Stomach (tissue), 9 donors: ENCODE data around the gene ENPP1. TPM values are rescaled to one million over a fixed set of nuclear protein-coding genes. Genes with fewer than 3 reads are reported as not detected.

ENCODE experiments used
- DNase-seq, 2 donors: peaks; one replicate each; pipeline versions ENCODE4 v3.0.0 to v3.0.0-alpha.2; 2013 to 2019
- H3K27ac ChIP-seq, 5 donors: fragments of 200-600 bp in 4 of 5; sonication (generic) in 4 of 5; one replicate each; pipeline ENCODE4 v1.5.1; 2013 to 2019; ENCODE audit warnings: mild to moderate bottlenecking in 1 of 5, moderate library complexity in 1 of 5
- H3K27me3 ChIP-seq, 3 donors: fragments of 200-600 bp; sonication (generic); one replicate each; pipeline ENCODE4 v1.5.1; 2017 to 2019; ENCODE audit warnings: mixed run types in 1 of 3
- H3K36me3 ChIP-seq, 4 donors: fragments of 200-600 bp; sonication (generic); 1 replicate in 3 of 4; 2 replicates in 1 of 4; pipeline ENCODE4 v1.5.1; 2016 to 2019
- H3K4me1 ChIP-seq, 4 donors: fragments of 200-600 bp; sonication (generic); one replicate each; pipeline ENCODE4 v1.5.1; 2016 to 2019
- H3K4me3 ChIP-seq, 4 donors: fragments of 200-600 bp; sonication (generic) in 3 of 4; one replicate each; pipeline ENCODE4 v1.5.1; 2016 to 2019; ENCODE audit warnings: mild to moderate bottlenecking in 1 of 4
- H3K9me3 ChIP-seq, 4 donors: fragments of 200-600 bp; sonication (generic); one replicate each; pipeline ENCODE4 v1.5.1; 2016 to 2019
- CTCF ChIP-seq, 7 experiments: fragments of 450-650 bp in 4 of 7; fragments of 200-600 bp in 3 of 7; sonication (generic) in 3 of 7; IDR thresholded peaks; one replicate each; pipeline ENCODE4 v1.5.1; 2016 to 2019; ENCODE audit warnings: antibody characterized with exemption in 7 of 7, control low read depth in 2 of 7, mild to moderate bottlenecking in 1 of 7
- EP300 ChIP-seq: sonication (generic); formaldehyde crosslinking; IDR thresholded peaks from one replicate; pipeline ENCODE4 v1.6.1; 2017; ENCODE audit warnings: antibody characterized with exemption
- POLR2A ChIP-seq, 4 donors: fragments of 450-650 bp; IDR thresholded peaks; one replicate each; pipeline ENCODE4 v1.6.1; 2016; ENCODE audit warnings: antibody characterized with exemption in 4 of 4, control low read depth in 2 of 4, mild to moderate bottlenecking in 1 of 4, moderate library complexity in 1 of 4
- POLR2AphosphoS5 ChIP-seq, 3 donors: sonication (generic); formaldehyde crosslinking; IDR thresholded peaks; one replicate each; pipeline ENCODE4 v1.6.1; 2016; ENCODE audit warnings: antibody characterized with exemption in 3 of 3
- WGBS, 5 donors: extraction: QIAGEN DNeasy Blood & Tissue Kit in 3 of 5; methylation state at CpG; one replicate each; pipeline versions ENCODE4 v1.1.5 to v1.1.7; 2013 to 2018; 5-methylcytosine and 5-hydroxymethylcytosine counted together
- intact Hi-C: fragments of 100-400 bp; cut with DNase I; formaldehyde crosslinking; loops from one replicate; pipeline ENCODE4 v1.15.1; 2023; ENCODE audit warnings: low total_unique reads
- polyA plus RNA-seq, 3 donors: library from polyadenylated mRNA; stranded (reverse); fragments of 200-250 nt; gene quantifications; one replicate each; pipeline ENCODE4 v1.2.3, GENCODE V29; 2013
- total RNA-seq, 5 donors: library from RNA; depleted of rRNA; stranded (reverse); fragments of >200 nt; gene quantifications; one replicate each; pipeline versions ENCODE4 v1.1.0 to v1.2.3, GENCODE V29; 2014 to 2016
- donor health status: healthy with polysubstance abuse.
- donor health status: Bipolar disorder and iron deficiency.
- donor health status: healthy.

Gene ENPP1
- total and polyA plus RNA-seq, 8 donors: 0.31 to 42.0 (median 7.0) TPM

DNA sequence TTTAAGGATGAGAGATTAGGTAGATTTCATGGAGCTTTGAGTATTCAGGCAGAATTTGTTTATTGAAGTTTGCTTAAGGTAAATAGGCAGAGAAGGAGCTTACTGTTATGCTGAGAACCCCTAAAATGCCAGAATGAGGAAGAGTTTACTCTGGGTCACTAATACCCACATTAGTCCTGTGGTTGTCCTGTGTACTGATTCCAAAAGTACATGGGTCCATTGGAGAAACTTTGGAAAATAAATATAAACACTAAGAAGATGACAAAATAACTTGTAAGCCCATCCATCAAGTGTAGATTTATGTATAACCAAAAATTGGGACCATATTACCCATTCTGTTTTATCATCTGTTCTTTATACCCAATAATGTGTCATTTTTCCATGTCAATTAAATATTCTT is 31.6 kb downstream of the ENPP1 start:
- intact Hi-C loops: no loop called here
- Histone ChIP-seq H3K9me3 (no peaks in the 10 kb centered on the region), H3K4me3 (no peak overlapping the region), H3K27me3 (no peaks in the 10 kb centered on the region), H3K4me1 (peaks cover 0 to 14% (median 3%) of the 10 kb centered on the region in 4 donors), H3K27ac (no peak overlapping the region), H3K36me3 (no peaks in the 10 kb centered on the region)
- TF ChIP-seq EP300 (no peak), CTCF (IDR thresholded peaks at IDR 0.05) (no peak), POLR2AphosphoS5 (IDR thresholded peaks at IDR 0.05) (no peak), POLR2A (IDR thresholded peaks at IDR 0.05) (no peak)
- DNase-seq: no peak

DNA sequence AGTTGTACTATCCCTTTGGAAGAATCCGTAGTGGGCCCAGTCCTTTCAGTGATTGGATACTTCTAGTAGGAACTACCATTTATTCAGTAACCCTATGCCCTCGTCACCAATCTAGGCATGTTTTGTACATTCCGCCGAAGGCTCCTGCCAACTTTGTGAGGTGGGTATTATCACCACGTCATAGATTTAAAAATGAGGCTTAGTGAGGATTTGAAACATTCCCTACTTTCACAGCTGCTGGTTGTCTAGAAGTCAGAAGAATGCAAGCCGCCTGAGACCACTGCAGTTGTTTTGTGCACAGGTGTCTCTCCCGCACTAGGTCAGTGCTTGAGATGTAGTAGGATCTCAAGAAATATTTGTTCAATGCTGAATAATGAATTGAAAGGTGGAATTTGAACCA is 32.6 kb downstream of the ENPP1 start:
- H3K4me3 ChIP-seq: no peak overlapping the region
- no peaks in the 10 kb centered on the region for H3K9me3 ChIP-seq
- no peaks in the 10 kb centered on the region for H3K36me3 ChIP-seq
- WGBS, 5 donors: 87 to 97% (median 90%) methylated on average over 7 of the region's 7 CpGs
- peaks cover 0 to 14% (median 3%) of the 10 kb centered on the region in 4 donors for H3K4me1 ChIP-seq
- H3K27me3 ChIP-seq: no peaks in the 10 kb centered on the region
- no peak for DNase-seq
- H3K27ac ChIP-seq: no peak overlapping the region
- no peak for TF ChIP-seq CTCF (IDR thresholded peaks at IDR 0.05)
- no peak for TF ChIP-seq POLR2A (IDR thresholded peaks at IDR 0.05)
- intact Hi-C loops: no loop called here

DNA sequence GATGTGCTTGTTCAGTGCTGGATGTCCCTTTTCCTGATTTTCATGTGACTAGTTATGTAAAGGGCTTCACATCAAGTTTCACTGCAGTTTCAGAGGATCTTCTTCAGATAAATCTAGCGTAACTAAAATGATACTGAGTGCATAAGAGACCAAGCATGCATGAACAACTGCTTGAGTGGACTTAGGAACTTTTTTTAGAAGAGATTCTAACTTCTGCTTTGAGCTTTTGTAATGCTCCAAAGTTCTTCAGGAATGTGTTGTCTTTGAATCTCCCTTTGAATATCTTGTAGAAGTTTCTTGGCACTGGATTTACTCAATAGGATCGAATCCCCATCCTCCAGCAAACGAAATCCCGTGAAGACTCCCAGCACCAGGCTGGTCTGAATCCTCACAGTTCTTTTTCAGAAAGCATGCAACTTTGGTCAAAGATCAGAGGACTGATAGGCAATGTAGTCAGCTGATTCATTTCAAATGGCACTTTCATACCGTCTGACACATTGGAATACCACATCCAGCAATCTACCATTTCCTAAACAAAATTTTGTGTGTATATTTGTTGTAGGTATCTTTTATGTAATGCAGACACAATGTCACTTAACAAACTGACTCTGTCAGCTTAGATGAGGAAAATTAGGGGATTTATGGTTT is 33.2 kb downstream of the ENPP1 start:
- Histone ChIP-seq H3K27me3 (no peaks in the 10 kb centered on the region), H3K36me3 (no peaks in the 10 kb centered on the region), H3K4me1 (peaks cover 0 to 13% (median 3%) of the 10 kb centered on the region in 4 donors), H3K9me3 (no peaks in the 10 kb centered on the region), H3K4me3 (no peak overlapping the region), H3K27ac (no peak overlapping the region)
- intact Hi-C loops: no loop called here
- 83 to 92% (median 89%) methylated on average over 5 of the region's 5 CpGs for WGBS, 5 donors
- no peak for DNase-seq
- TF ChIP-seq CTCF (IDR thresholded peaks at IDR 0.05): no peak
- no peak for TF ChIP-seq EP300
- no peak for TF ChIP-seq POLR2A (IDR thresholded peaks at IDR 0.05)
- TF ChIP-seq POLR2AphosphoS5 (IDR thresholded peaks at IDR 0.05): no peak

- intact Hi-C loops: no loop called here
- no peak overlapping the region for H3K4me3 ChIP-seq
- 90 to 100% (median 92%) methylated on average over 2 of the region's 2 CpGs for WGBS, 5 donors
- no peaks in the 10 kb centered on the region for H3K27me3 ChIP-seq
- no peak for DNase-seq
- peaks cover 0 to 4% (median 0%) of the 10 kb centered on the region in 4 donors for H3K4me1 ChIP-seq
- no peaks in the 10 kb centered on the region for H3K9me3 ChIP-seq
- H3K27ac ChIP-seq: no peak overlapping the region
- H3K36me3 ChIP-seq: no peaks in the 10 kb centered on the region
- TF ChIP-seq POLR2AphosphoS5 (IDR thresholded peaks at IDR 0.05) (no peak), CTCF (IDR thresholded peaks at IDR 0.05) (no peak), EP300 (no peak), POLR2A (IDR thresholded peaks at IDR 0.05) (no peak)
These were observed 35.9 kb downstream of the ENPP1 start for GRCh38 chr6:131843768-131844167.
